ENCODE results near the gene XXYLT1.

XXYLT1 gene

DNA sequence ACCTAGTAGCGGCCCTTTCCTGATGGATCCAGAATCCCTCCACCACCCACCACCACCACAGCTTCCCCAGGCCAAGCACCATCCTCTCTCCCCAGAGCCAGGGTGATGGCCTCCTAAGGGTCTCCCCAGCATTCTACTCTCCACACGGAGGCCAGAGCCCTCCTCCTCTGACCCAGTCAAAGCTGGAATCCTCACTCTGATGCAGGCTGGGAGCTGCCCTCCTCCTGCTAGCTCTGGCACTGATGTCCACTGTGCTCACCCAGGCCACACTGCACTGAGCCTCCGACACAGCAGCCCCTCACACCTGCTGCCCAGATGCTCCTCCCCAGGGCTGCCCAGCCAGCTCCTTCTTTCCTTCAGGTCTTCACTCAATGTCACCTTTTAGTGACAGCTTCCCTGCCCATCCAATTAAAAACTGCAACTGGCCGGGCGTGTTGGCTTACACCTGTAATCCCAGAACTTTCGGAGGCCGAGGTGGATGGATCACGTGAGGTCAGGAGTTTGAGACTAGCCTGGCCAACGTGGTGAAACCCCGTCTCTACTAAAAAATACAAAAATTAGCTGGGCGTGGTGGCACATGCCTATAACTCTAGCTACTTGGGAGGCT, 21.0 kb downstream of the XXYLT1 start:
- no peak for DNase-seq

DNA sequence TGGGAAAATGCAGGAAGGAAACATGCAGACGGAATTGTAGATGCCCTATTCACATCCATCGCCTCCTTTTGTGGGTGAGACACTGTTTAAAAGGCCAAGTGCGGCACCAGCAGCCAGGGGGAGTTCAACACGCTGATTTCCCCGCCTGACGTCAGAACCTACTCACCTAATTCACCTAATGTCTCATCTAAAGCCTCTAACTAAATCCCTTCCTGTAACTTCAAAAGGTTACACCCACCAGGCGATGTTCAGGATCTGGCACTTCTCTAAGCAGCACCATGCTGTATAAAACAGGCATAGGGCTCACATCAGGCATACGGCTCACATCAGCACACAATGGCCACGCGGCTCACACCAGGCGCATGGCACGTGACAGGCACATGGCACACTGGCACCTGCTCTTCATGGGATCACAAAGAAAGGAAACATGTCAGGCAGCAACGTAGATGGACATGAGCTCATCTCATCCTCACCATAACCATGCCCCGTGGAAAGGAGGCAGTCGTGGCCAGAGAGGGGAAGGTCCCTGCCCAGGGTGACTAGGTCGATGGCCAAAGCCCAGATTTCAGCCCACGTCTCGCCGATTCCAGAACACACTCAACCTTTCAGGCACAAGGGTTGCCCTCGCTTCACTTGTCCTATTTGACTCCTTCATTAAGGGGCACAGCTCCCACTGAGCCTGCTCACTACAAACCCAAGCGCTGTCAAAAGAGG, 21.7 kb downstream of the XXYLT1 start:
- DNase-seq = no peak

DNA sequence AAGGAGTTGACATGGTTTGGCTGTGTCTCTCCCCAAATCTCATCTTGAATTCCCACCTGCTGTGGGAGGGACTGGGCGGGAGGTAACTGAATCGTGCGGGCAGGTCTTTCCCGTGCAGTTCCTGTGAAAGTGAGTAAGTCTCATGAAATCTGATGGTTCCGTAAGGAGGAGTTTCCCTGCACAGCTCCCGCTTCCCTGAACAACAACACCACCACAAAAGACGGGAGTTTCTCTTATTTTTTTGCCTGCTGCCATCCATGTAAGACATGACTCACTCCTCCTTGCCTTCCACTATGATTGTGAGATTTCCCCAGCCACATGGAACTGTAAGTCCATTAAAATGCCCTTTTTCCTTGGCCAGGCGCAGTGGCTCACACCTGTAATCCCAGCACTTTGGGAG, 22.7 kb downstream of the XXYLT1 start:
- peak; percentile 6 for DNase-seq

DNA sequence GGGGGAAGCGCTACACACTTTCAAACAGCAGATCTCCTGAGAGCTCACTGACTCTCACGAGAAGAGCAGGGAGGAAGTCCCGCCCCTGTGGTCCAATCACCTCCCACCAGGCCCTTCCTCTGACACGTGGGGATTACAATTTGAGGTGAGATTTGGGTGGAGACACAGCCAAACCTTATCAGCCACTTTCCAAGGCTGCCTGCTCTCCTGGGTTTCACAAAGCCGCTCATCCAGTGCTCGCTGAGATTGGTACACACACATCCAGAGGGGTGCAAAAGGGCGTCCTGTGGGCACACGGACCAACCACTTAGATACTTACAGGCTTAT, 23.1 kb downstream of the XXYLT1 start:
- DNase-seq = peak; percentile 36

DNA sequence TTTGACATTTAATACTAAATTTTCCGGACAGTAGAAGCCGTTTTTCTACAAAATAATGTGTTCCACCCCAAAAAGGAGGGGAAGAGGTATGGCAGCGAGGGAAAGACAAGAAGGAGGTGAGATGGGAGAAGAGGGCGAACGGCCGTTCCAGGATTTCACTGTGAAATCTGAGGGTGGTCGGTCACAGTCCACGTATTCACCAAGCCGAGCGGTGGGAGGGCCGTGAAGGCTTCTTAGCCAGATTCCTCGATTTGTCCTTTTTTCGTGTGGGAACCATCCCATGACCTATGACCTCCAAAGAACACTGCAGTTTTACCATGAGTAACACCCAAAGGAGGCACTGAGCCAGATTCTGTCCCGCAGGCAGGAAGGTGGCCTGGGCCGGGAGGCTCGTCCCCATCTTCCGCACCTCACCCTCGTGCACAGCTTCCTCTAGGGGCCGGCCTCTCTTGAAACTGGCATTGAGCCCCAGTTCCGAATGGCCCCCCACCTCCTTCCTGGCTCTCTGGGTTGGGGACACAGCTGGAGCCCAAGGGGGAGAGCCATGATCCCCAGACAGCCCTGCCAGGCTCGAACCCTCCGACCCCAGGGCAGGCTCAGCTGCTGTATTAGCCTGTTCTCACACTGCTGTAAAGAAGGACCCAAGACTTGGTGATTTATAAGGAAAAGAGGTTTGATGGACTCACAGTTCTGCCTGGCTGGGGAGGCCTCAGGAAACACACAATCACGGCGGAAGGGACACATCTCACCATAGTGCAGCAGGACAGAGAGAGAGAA, 23.7 kb downstream of the XXYLT1 start:
- no peak for DNase-seq

DNA sequence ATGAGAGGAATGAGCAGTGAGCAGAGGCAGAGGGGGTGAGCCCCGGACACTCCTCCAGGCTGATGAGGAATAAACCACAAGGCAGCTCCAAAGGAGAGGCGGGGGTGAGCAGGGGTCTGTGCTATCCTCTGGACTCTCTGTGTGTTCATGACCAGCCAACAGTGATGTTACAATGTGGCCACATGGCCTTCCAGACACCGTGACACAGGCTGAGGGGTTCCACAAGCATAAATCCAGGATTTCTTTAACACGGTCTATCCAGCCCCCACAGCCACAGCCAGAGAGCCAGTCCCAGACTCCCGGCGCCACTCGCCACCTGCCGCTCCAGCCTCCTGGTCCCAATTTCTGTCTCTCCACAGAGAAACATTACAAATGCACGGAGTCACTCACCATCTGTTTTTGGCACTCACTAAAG, 24.4 kb downstream of the XXYLT1 start:
- DNase-seq = peak; percentile 27

DNA sequence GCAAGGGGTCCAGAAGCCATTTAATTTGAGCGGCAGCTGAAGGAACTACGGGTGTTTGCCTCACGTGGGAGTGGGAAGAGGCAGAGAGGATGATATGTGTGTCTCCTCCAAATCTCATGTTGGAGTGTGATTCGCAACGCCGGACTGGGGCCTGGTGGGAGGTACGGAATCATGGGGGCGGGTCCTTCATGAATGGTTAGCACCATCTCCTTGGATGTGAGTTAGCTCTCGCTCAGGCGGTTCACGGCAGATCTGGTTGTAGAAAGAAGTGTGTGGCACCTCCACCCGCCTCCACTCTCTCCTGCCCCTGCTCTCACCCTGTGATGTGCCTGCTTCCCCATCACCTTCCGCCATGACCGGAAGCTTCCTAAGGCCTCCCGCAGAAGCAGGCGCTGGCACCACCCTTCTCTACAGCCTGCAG, 25.4 kb downstream of the XXYLT1 start:
- peak; percentile 59 for DNase-seq

DNA sequence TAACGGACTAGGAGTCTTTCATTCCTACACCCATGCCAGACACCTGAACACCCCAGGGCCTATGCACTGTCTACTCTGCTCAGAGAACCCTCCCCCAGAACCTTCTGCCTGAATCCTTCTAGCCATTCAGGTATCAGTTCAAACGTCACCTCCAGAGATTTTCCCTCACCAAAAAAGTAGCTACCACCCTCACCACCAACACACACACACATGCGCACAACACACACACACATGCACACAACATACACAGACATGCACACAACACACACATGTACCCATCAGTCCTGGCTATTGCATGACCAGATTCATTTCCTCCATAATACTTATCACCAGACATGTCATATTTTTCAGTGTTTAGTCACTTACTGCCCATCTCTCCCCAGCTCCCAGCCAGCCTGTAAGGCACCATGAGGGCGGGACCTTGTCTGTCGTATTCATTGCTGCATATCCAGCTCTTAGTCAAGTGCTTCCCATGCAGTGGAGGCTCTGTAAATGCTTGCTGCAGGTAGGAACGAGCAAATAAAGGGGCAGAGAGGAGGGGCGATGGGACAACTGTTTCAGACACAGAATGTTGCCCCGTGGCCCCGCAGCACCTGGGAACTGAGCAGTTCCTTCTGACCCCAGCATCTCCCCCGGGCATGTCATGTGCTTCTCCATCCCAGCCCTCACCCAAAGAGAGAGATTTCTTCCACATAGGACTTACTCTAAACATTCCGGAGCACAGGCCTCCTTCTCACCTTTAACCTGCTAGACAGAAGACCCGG, 29.2 kb downstream of the XXYLT1 start:
- peak; percentile 37 for DNase-seq

DNA sequence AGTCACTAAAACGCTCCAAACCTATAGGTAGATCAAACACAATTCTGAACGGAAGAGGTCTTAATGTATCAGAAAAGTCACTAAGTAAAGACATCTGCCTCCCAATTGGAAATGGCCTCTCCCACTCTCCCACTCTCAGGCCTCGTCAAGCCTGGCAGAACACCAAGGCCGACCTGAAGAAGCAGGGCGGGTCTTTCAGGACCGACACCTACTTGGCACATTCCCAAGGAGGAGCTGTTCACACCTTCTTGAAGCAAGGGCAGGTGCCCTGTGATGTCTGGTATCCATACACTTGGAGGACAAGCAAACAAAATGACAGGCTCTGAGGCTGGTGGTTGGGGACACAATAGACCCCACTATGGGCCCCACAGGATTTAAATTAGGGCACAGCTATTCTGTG, 30.0 kb downstream of the XXYLT1 start:
- DNase-seq = peak; percentile 39

DNA sequence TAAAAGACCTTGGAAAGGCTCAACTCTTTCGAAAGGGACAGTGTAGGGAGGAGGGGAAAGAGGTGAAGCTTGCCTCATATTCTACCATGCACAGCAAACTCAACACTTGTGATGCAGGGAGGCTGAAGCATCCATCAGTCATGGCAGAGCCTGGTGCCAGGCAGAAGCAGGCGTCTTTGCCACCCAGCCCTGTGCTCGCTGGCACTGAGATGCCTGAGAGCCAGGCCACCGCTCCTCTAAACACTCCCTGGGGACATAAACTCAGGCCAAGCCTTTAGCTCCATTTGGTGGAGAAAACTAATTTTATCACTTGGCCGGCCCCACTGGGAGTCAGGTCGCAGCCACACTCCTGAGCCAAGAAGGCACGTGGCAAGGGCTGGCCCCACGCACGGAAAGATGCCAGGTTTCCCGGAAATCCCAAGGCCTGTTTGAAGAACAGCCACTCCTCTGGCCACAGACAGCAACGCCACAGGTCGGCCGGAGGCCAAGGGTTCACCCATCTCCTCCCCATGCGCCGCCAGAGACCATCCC, 30.7 kb downstream of the XXYLT1 start:
- DNase-seq = peak; percentile 59

DNA sequence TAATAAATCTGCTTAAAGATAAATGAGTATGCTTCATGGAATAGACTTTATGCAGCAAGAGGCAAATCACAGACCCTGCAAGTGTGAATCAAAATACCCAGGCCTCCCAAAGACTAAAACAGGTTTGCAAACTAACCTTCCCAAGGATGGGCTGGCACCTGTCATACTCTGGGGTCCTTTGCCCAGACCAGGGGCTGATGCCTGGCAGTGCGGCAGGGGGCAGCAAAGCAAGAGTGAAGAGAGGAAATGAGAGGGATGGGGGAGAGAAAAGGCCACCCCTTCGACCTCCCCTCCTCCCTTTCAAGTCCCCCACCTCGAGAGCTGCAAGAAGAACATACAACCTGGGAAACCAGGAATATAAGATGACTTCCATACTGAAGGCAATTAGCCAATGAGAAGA, 31.8 kb downstream of the XXYLT1 start:
- DNase-seq = peak; percentile 50

DNA sequence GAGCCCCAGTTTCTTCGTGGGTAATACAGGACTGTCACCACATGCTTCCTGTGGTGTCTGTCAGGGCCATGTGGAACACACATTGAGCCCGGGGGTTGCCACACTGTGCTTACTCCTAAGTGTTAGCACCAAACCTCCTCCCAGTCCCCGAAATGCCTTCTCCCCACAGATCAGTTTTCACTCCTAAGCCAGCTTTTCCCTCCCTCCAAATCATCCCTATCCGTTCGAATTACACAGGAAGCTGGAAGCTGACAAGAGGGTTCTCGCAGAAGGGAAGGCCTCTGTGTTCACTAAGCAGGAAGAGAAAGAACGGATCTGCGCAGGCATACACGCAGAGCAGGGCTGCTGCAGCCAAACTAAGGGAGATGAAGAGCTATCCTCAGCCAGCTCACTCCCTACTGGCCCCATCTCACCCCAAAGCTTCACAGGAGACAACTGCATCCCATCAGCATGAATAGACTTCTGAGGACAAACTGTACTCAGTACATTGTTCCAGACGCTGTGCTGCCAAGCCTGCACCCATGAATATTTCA, 32.3 kb downstream of the XXYLT1 start:
- DNase-seq = peak; percentile 9

DNA sequence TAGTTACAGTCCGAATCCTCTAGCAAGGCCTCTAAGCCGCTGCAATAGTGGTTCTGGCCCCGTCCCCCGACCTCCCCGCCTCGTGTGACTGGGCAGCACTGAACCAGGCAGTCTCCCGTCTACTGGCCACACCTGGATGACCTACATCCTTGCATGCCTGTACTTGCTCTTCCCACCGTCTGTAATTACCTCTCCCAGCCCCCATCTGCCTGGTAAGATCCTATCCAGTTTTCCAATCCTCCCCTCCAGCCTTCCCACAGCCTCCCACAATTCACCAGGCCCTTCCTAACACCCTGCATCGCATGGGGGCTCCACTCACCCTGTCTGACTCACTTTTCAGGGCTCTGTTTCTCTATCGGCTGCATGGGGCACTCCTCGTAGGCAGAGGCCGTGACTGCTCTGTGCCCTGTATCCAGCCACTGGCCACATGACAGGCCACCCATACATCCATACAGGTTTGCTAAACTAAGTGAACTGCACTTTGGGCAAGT, 32.8 kb downstream of the XXYLT1 start:
- DNase-seq = peak; percentile 50

DNA sequence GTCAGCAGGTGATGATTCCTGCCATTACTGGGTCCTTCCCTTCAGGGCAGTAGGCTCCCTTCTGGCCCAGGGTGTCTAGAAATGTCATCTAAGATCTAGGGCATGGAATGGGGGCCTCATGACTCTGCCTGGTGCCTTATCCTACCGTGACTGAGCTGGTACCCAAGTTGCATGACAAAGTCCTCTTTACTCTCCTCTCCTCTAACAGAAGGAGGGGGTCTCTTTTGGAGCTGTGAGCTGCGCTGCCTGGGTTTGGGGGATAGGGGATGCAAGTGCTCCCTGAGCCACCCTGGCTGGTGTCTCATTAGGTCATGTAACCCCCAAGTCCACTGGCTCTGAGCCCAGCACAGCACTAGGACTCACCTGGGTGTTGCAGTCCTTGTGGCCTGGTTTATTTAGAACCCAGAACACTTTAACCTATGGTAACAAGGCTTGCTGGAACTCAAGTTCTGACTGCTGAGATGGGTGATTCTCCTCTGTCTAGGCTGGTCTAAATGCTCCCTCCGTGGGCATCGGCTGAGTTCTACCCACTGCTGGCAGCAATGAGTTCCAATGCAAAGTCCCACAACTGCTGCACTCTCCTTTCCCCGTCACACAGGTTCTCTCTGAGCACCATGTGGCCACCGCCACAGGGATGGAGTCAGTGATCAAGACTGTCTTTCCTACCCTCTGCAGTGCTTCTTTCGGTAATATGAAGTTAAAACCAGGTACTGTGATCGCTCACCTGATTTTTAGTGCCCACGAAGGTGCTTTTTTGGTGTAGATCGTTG, 34.0 kb downstream of the XXYLT1 start:
- peak; percentile 38 for DNase-seq

DNA sequence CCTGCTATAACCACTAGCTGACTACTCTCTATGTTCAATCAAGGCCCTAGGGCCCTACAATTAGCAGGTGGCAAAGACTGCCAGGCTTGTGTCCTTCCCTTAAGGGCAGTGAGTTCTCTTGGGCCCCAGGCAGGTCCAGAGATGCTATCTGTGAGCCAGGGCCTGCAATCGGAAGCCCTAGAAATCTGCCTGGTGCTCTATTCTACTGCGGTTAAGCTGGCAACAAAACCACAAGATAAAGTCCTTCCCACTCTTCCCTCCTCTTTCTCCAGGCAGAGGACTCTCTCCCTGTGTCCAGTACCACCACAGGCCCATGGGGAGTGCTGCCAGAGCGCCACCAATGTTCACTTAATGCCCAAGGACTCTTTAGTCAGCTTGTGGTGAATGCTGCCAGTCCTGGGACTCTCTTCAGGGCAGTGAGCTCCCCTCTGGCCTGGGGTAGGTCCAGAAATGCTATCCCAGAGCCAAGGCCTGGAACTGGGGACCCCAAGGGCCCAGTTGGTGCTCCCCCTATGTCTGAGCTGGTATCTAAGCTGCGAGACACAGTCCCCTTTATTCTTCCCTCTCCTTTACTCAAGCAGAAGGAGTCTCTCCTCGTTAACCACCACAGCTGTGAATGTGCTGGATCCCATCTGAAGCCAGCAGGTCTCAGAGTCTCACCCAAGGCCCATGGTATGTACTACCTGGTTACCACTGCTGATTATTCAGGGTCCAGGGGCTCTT, 34.7 kb downstream of the XXYLT1 start:
- peak; percentile 16 for DNase-seq

DNA sequence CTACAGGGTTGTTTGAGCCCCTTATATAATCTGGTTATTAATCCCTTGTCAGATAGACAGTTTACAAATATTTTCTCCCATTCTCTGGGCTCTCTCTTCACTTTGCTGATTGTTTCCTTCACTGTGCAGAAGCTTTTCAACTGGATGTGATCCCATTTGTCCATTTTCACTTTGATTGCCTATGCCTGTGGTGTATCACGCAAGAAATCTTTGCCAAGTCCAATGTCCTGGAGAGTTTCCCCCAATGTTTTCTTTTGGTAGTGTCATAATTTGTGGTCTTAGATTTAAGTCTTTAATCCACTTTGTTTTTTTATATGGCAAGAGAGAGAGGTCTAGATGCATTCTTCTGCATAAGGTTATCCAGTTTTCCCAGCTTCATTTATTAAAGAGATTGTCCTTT, 40.7 kb downstream of the XXYLT1 start:
- DNase-seq = no peak

DNA sequence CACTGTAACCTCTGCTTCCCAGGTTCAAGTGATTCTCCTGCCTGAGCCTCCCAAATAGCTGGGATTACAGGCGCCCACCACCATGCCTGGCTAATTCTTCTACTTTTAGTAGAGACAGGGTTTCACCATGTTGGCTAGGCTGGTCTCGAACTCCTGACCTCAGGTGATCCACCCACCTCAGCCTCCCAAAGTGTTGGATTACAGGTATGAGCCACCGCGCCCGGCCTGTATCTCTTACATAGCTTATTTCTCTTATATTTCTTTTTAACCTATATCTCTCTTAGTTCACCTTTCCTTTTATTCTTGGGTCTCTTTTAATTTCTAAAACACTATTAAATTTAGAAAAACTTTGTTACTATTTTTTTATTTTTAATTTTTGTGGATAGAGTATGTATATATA, 42.1 kb downstream of the XXYLT1 start:
- DNase-seq = peak; percentile 22

DNA sequence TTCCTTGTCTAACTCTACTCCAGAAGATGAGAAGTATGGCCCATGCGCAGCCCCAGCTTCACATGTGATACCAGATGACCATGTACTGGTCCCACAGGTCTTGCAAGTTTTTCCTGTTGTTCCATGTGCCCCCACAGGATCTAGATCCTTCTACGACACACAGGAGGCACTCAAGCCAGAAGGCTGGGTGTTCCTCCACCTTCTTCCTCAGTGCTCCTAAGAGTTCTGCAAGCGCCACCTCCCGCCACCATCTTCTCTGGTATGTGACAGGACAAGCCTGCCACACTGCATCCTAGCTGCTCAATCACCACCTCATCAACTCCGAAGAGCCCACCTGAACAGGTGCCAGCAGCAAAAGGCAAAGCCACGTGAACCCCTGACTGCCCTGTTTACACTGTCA, 43.1 kb downstream of the XXYLT1 start:
- DNase-seq = peak; percentile 47

DNA sequence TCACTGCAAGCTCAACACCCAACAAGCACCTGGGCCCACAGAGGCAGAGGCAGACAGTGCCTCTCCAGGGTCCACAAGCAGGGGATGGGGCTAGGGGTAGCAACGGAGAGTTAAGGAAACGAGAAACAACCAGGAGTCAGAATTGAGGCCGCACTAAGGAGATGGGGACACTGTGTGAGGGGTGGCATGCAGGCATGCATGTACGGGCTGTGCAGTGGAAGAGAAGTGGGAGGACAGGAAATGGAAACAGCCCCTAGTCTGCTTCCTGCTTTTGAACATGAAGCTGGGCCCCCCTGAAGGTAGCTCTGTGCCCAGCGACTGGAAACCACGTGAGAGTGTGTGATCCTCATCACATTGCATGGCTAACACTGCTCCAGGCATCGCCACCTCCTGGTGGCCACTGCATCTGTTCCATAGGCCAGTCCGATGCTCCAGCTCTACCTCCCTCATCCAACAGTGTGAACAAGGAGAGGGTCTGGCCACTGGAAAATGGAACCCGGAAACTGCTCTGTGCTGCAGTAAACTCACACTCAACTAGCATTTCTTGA, 44.0 kb downstream of the XXYLT1 start:
- DNase-seq = peak; percentile 60

DNA sequence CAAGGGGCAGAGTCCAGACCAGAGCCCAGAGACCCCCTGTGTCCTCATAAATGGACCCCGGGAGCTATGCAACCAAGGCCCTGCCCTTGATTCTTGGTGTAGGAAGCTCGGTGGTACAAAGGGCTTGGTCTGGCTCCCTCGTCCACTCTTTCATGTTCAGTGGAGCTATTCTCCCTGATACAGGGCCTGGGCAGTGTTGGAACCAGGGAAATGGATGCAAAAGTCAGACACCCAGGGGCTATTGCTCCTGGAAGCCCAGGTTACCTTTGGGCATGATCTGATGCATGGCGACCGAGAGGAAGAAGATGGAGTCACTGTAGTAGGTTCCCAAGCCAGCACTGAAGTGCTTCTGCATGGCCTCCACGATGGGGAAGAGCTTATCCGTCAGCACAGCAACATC, 44.5 kb downstream of the XXYLT1 start:
- DNase-seq = peak; percentile 14
